GM23338 (cell line): ENCODE measurements around the gene TRMT44. TPM values are rescaled to one million over a fixed set of nuclear protein-coding genes. Genes with fewer than 3 reads are reported as not detected.

Experiments
- ATAC-seq: fragments of 200-7000 bp; cut with Tn5 transposase; 3 replicates; pipeline ENCODE4 v1.9.1; 2020
- DNase-seq: peaks from one replicate; pipeline ENCODE4 v3.0.0-alpha.2; 2015; ENCODE audit warnings: low spot score
- H2AFZ ChIP-seq: fragments of 200-600 bp; sonication (generic); 2 replicates; pipeline ENCODE4 v1.8.0; 2016; ENCODE audit warnings: antibody characterized with exemption, mild to moderate bottlenecking, moderate library complexity
- H3F3A ChIP-seq: fragments of 200-600 bp; sonication (generic); replicated peaks from 2 replicates; pipeline ENCODE4 v1.8.0; 2017; ENCODE audit warnings: antibody characterized with exemption, mixed run types, low read depth
- H3K27ac ChIP-seq: fragments of 200-600 bp; sonication (generic); 2 replicates; pipeline ENCODE4 v1.6.1; 2016; ENCODE audit warnings: low read depth
- H3K27me3 ChIP-seq: fragments of 200-600 bp; sonication (generic); 2 replicates; pipeline ENCODE4 v1.8.0; 2016; ENCODE audit warnings: mild to moderate bottlenecking, mixed run types, moderate library complexity; ENCODE audit not compliant: insufficient read depth
- H3K36me3 ChIP-seq: fragments of 200-600 bp; sonication (generic); 2 replicates; pipeline ENCODE4 v1.8.0; 2016; ENCODE audit warnings: mild to moderate bottlenecking; ENCODE audit not compliant: insufficient read depth
- H3K4me1 ChIP-seq: fragments of 200-600 bp; sonication (generic); 2 replicates; pipeline ENCODE4 v1.8.0; 2016; ENCODE audit warnings: mild to moderate bottlenecking, moderate library complexity; ENCODE audit not compliant: insufficient read depth
- H3K4me2 ChIP-seq: fragments of 200-600 bp; sonication (generic); 2 replicates; pipeline ENCODE4 v1.7.1; 2017; ENCODE audit warnings: mixed run types
- H3K4me3 ChIP-seq: fragments of 200-600 bp; sonication (generic); 2 replicates; pipeline ENCODE4 v1.6.1; 2016; ENCODE audit warnings: mixed run types
- H3K79me2 ChIP-seq: fragments of 200-600 bp; sonication (generic); replicated peaks from 2 replicates; pipeline ENCODE4 v1.8.0; 2017; ENCODE audit warnings: mild to moderate bottlenecking; ENCODE audit not compliant: insufficient read depth
- H3K9me2 ChIP-seq: fragments of 200-600 bp; sonication (generic); 2 replicates; pipeline ENCODE4 v1.8.0; 2017; ENCODE audit not compliant: insufficient read depth
- H4K20me1 ChIP-seq: fragments of 200-600 bp; sonication (generic); replicated peaks from 2 replicates; pipeline ENCODE4 v1.8.0; 2017; ENCODE audit warnings: mild to moderate bottlenecking; ENCODE audit not compliant: insufficient read depth
- H3K27ac Mint-ChIP-seq: 2 replicates; pipeline ENCODE4 v1.8.0; 2020; ENCODE audit warnings: inconsistent platforms, mild to moderate bottlenecking, moderate library complexity, mixed read lengths
- H3K27me3 Mint-ChIP-seq: 3 replicates; pipeline ENCODE4 v1.8.0; 2022; ENCODE audit warnings: low read depth, mild to moderate bottlenecking, moderate library complexity, mixed read lengths, inconsistent platforms; ENCODE audit not compliant: insufficient read depth, poor library complexity
- H3K36me3 Mint-ChIP-seq: 3 replicates; pipeline ENCODE4 v1.8.0; 2021; ENCODE audit warnings: low read depth, mild to moderate bottlenecking, inconsistent platforms, moderate library complexity, mixed read lengths
- H3K4me1 Mint-ChIP-seq: 3 replicates; pipeline ENCODE4 v1.8.0; 2020; ENCODE audit warnings: mild to moderate bottlenecking, inconsistent platforms, mixed read lengths
- H3K4me3 Mint-ChIP-seq: 3 replicates; pipeline ENCODE4 v1.8.0; 2021; ENCODE audit warnings: moderate library complexity, mild to moderate bottlenecking, inconsistent platforms, mixed read lengths
- H3K9me3 Mint-ChIP-seq: 3 replicates; pipeline ENCODE4 v1.8.0; 2020; ENCODE audit warnings: moderate library complexity, mild to moderate bottlenecking, inconsistent platforms, mixed read lengths
- CREB1 ChIP-seq: fragments of 250-450 bp; sonication (Bioruptor Pico); IDR thresholded peaks from 2 replicates; pipeline ENCODE4 v1.5.0; 2020; ENCODE audit warnings: low read depth, mild to moderate bottlenecking, moderate library complexity
- EZH2 ChIP-seq: fragments of 200-600 bp; sonication (generic); IDR thresholded peaks from one replicate; pipeline ENCODE4 v1.8.0; 2017; ENCODE audit warnings: antibody characterized with exemption, mild to moderate bottlenecking, low read depth; ENCODE audit not compliant: unreplicated experiment
- EZH2phosphoT487 ChIP-seq: fragments of 200-600 bp; sonication (generic); IDR thresholded peaks from one replicate; pipeline ENCODE4 v1.8.1; 2018; ENCODE audit warnings: antibody characterized with exemption; ENCODE audit not compliant: unreplicated experiment
- JUNB ChIP-seq: IDR thresholded peaks from one replicate; pipeline ENCODE4 v1.6.1; 2016; ENCODE audit warnings: antibody characterized with exemption; ENCODE audit not compliant: unreplicated experiment
- NANOG ChIP-seq: IDR thresholded peaks from 2 replicates; pipeline ENCODE4 v1.6.1; 2016; ENCODE audit warnings: antibody characterized with exemption, borderline replicate concordance
- POLR2AphosphoS5 ChIP-seq: IDR thresholded peaks from 2 replicates; pipeline ENCODE4 v1.6.1; 2016; ENCODE audit warnings: antibody characterized with exemption, low read depth
- STAT1 ChIP-seq: IDR thresholded peaks from one replicate; pipeline ENCODE4 v1.6.1; 2016; ENCODE audit warnings: antibody characterized with exemption; ENCODE audit not compliant: unreplicated experiment
- ZNF114 ChIP-seq: fragments of 250-450 bp; sonication (Bioruptor Pico); IDR thresholded peaks from 2 replicates; pipeline ENCODE4 v1.5.0; 2020; ENCODE audit warnings: mild to moderate bottlenecking, moderate library complexity
- ZNF331 ChIP-seq: fragments of 250-450 bp; sonication (Bioruptor Pico); IDR thresholded peaks from 2 replicates; pipeline ENCODE4 v1.5.0; 2020; ENCODE audit warnings: low read depth, mild to moderate bottlenecking, moderate library complexity
- polyA plus RNA-seq: library from polyadenylated mRNA; unstranded; fragments of >200 nt; fragmentation: Nextera tagmentation; extraction: Ambion mirVana; gene quantifications from 2 replicates; pipeline ENCODE4 v1.2.1, GENCODE V29; 2016
- total RNA-seq: library from RNA; depleted of rRNA; stranded (reverse); fragments of >200 nt; shearing (Covaris generic); gene quantifications from 2 replicates; pipeline ENCODE4 v1.2.3, GENCODE V29; 2014
- TF ChIP-seq, protein P1 (sequence below): IDR thresholded peaks from one replicate; pipeline ENCODE4 v1.6.1; 2018; ENCODE audit warnings: antibody characterized with exemption; ENCODE audit not compliant: unreplicated experiment
- TF ChIP-seq, protein P2 (sequence below), 2 experiments: fragments of 200-600 bp in 1 of 2; sonication (generic) in 1 of 2; conservative IDR thresholded peaks; 2 replicates each; pipeline versions ENCODE4 v1.5.1 to v1.6.1; 2016 to 2017; ENCODE audit warnings: antibody characterized with exemption in 2 of 2, low read depth in 2 of 2, mild to moderate bottlenecking in 2 of 2, moderate library complexity in 1 of 2
- TF ChIP-seq, protein P3 (sequence below): IDR thresholded peaks from 2 replicates; pipeline ENCODE4 v1.6.1; 2016; ENCODE audit warnings: antibody characterized with exemption
- TF ChIP-seq, protein P4 (sequence below): fragments of 250-450 bp; sonication (Bioruptor Pico); IDR thresholded peaks from 2 replicates; pipeline ENCODE4 v1.5.0; 2020; ENCODE audit warnings: mild to moderate bottlenecking, moderate library complexity

Gene TRMT44
- total and polyA plus RNA-seq, 2 experiments from 2014 or later, result 10.3 to 49.8 TPM

DNA sequence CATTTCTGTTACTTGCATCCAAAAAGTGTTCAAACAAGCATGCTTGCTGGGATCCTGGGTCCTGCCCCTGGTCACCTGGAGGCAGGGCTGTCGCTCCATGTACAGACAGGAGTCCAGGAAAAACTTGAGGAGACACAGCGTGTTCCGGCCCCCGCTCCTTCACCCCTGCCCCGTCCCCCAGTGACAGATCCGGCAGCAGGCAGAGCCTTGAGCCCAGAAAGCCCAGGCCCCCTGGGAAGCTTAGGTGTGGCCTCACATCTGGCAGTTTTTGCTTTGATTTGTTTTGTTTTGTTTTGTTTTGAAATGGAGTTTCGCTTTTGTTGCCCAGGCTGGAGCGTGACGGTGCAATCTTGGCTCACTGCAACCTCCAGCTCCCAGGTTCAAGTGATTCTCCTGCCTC is 67.0 kb downstream of the TRMT44 start:
- Mint-ChIP-seq H3K27me3 (peaks cover 19% of the 10 kb centered on the region), H3K36me3 (peaks cover 11% of the 10 kb centered on the region), H3K9me3 (peaks cover 2% of the 10 kb centered on the region; the same call in 2 of the 3 replicates), H3K4me1 (peaks cover 21% of the 10 kb centered on the region), H3K4me3 (no peak overlapping the region), H3K27ac (no peak overlapping the region)
- H3K4me1 ChIP-seq, result peaks cover 7% of the 10 kb centered on the region; the same call in 1 of the 2 replicates
- no peak overlapping the region for H2AFZ ChIP-seq
- no peaks in the 10 kb centered on the region for H4K20me1 ChIP-seq
- no peak for TF ChIP-seq ZNF331 (CRISPR knock-in tag)
- TF ChIP-seq, protein P1, sequence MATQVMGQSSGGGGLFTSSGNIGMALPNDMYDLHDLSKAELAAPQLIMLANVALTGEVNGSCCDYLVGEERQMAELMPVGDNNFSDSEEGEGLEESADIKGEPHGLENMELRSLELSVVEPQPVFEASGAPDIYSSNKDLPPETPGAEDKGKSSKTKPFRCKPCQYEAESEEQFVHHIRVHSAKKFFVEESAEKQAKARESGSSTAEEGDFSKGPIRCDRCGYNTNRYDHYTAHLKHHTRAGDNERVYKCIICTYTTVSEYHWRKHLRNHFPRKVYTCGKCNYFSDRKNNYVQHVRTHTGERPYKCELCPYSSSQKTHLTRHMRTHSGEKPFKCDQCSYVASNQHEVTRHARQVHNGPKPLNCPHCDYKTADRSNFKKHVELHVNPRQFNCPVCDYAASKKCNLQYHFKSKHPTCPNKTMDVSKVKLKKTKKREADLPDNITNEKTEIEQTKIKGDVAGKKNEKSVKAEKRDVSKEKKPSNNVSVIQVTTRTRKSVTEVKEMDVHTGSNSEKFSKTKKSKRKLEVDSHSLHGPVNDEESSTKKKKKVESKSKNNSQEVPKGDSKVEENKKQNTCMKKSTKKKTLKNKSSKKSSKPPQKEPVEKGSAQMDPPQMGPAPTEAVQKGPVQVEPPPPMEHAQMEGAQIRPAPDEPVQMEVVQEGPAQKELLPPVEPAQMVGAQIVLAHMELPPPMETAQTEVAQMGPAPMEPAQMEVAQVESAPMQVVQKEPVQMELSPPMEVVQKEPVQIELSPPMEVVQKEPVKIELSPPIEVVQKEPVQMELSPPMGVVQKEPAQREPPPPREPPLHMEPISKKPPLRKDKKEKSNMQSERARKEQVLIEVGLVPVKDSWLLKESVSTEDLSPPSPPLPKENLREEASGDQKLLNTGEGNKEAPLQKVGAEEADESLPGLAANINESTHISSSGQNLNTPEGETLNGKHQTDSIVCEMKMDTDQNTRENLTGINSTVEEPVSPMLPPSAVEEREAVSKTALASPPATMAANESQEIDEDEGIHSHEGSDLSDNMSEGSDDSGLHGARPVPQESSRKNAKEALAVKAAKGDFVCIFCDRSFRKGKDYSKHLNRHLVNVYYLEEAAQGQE, result no peak
- no peak for TF ChIP-seq EZH2phosphoT487
- no peak for TF ChIP-seq POLR2AphosphoS5
- TF ChIP-seq, protein P2, sequence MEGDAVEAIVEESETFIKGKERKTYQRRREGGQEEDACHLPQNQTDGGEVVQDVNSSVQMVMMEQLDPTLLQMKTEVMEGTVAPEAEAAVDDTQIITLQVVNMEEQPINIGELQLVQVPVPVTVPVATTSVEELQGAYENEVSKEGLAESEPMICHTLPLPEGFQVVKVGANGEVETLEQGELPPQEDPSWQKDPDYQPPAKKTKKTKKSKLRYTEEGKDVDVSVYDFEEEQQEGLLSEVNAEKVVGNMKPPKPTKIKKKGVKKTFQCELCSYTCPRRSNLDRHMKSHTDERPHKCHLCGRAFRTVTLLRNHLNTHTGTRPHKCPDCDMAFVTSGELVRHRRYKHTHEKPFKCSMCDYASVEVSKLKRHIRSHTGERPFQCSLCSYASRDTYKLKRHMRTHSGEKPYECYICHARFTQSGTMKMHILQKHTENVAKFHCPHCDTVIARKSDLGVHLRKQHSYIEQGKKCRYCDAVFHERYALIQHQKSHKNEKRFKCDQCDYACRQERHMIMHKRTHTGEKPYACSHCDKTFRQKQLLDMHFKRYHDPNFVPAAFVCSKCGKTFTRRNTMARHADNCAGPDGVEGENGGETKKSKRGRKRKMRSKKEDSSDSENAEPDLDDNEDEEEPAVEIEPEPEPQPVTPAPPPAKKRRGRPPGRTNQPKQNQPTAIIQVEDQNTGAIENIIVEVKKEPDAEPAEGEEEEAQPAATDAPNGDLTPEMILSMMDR (conservative IDR thresholded peaks at IDR 0.05; ENCODE audit: low read depth in 2 of 2), result no peak
- TF ChIP-seq EZH2, result no peak
- no peak for TF ChIP-seq ZNF114 (CRISPR knock-in tag)
- TF ChIP-seq, protein P3, sequence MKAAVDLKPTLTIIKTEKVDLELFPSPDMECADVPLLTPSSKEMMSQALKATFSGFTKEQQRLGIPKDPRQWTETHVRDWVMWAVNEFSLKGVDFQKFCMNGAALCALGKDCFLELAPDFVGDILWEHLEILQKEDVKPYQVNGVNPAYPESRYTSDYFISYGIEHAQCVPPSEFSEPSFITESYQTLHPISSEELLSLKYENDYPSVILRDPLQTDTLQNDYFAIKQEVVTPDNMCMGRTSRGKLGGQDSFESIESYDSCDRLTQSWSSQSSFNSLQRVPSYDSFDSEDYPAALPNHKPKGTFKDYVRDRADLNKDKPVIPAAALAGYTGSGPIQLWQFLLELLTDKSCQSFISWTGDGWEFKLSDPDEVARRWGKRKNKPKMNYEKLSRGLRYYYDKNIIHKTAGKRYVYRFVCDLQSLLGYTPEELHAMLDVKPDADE, result no peak
- TF ChIP-seq, protein P4, sequence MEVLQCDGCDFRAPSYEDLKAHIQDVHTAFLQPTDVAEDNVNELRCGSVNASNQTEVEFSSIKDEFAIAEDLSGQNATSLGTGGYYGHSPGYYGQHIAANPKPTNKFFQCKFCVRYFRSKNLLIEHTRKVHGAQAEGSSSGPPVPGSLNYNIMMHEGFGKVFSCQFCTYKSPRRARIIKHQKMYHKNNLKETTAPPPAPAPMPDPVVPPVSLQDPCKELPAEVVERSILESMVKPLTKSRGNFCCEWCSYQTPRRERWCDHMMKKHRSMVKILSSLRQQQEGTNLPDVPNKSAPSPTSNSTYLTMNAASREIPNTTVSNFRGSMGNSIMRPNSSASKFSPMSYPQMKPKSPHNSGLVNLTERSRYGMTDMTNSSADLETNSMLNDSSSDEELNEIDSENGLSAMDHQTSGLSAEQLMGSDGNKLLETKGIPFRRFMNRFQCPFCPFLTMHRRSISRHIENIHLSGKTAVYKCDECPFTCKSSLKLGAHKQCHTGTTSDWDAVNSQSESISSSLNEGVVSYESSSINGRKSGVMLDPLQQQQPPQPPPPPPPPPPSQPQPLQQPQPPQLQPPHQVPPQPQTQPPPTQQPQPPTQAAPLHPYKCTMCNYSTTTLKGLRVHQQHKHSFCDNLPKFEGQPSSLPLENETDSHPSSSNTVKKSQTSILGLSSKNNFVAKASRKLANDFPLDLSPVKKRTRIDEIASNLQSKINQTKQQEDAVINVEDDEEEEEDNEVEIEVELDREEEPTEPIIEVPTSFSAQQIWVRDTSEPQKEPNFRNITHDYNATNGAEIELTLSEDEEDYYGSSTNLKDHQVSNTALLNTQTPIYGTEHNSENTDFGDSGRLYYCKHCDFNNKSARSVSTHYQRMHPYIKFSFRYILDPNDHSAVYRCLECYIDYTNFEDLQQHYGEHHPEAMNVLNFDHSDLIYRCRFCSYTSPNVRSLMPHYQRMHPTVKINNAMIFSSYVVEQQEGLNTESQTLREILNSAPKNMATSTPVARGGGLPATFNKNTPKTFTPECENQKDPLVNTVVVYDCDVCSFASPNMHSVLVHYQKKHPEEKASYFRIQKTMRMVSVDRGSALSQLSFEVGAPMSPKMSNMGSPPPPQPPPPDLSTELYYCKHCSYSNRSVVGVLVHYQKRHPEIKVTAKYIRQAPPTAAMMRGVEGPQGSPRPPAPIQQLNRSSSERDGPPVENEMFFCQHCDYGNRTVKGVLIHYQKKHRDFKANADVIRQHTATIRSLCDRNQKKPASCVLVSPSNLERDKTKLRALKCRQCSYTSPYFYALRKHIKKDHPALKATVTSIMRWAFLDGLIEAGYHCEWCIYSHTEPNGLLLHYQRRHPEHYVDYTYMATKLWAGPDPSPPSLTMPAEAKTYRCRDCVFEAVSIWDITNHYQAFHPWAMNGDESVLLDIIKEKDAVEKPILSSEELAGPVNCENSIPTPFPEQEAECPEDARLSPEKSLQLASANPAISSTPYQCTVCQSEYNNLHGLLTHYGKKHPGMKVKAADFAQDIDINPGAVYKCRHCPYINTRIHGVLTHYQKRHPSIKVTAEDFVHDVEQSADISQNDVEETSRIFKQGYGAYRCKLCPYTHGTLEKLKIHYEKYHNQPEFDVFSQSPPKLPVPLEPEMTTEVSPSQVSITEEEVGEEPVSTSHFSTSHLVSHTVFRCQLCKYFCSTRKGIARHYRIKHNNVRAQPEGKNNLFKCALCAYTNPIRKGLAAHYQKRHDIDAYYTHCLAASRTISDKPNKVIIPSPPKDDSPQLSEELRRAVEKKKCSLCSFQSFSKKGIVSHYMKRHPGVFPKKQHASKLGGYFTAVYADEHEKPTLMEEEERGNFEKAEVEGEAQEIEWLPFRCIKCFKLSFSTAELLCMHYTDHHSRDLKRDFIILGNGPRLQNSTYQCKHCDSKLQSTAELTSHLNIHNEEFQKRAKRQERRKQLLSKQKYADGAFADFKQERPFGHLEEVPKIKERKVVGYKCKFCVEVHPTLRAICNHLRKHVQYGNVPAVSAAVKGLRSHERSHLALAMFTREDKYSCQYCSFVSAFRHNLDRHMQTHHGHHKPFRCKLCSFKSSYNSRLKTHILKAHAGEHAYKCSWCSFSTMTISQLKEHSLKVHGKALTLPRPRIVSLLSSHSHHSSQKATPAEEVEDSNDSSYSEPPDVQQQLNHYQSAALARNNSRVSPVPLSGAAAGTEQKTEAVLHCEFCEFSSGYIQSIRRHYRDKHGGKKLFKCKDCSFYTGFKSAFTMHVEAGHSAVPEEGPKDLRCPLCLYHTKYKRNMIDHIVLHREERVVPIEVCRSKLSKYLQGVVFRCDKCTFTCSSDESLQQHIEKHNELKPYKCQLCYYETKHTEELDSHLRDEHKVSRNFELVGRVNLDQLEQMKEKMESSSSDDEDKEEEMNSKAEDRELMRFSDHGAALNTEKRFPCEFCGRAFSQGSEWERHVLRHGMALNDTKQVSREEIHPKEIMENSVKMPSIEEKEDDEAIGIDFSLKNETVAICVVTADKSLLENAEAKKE (CRISPR knock-in tag), result no peak
- no peak for TF ChIP-seq STAT1
- TF ChIP-seq NANOG, result no peak
- TF ChIP-seq CREB1 (CRISPR knock-in tag), result no peak
- no peak for TF ChIP-seq JUNB
- H3F3A ChIP-seq, result no peaks in the 10 kb centered on the region
- DNase-seq (no peak), ATAC-seq (no peak)
- no peaks in the 10 kb centered on the region for H3K27me3 ChIP-seq
- no peak overlapping the region for H3K4me2 ChIP-seq
- H3K79me2 ChIP-seq, result no peaks in the 10 kb centered on the region
- no peak overlapping the region for H3K4me3 ChIP-seq
- H3K27ac ChIP-seq, result no peak overlapping the region
- no peaks in the 10 kb centered on the region for H3K9me2 ChIP-seq
- H3K36me3 ChIP-seq, result no peaks in the 10 kb centered on the region
